ENCODE measurements around the gene RPS16. TPM values are rescaled to one million over a fixed set of nuclear protein-coding genes. Genes with fewer than 3 reads are reported as not detected.

The RPS16 gene
- total and polyA plus RNA-seq, 2 donors from 2014 or later: 1,461 to 1,965 TPM

DNA sequence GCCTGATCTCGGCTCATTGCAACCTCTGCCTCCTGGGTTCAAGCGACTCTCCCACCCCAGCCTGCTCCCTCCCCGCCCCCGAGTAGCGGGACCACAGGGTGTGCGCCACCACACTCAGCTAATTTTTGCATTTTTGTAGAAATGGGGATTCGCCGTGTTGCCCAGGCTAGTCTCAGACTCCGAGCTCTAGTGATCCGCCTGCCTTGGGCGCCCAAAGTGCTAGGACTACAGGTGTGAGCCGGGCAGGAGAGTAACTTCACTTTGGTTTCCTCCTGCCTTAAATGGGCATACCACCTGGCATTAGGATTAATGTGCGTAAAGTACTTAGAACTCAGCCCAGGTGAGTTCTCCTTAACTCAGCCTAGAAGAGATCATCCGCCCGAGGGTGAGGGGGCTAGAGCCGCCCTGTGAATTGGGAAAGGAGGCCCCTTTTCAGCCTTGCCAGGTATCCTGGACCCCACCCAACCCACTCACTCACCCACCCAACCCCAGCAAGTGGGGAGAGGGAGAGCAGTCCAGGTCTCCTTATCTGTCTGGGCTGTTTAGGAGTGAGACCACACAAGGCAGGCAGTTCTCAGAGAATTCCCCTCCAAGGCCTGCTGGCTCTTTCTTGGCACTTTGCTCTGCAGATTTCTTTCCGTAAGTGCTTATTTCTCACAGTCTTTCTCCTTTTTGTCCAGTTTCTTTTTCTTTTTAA, 30.3 kb downstream of the RPS16 start:
- Histone ChIP-seq H3K27me3 (ENCODE audit: control insufficient read depth, insufficient read depth, low read length) (no peaks in the 10 kb centered on the region), H3K9me3 (ENCODE audit: control insufficient read depth in 2 of 3, insufficient read depth in 1 of 3, low read length in 3 of 3) (no peaks in the 10 kb centered on the region), H3K4me1 (ENCODE audit: control insufficient read depth in 2 of 3, insufficient read depth in 2 of 3, low read depth in 1 of 3, low read length in 3 of 3) (peaks cover 5 to 27% (median 24%) of the 10 kb centered on the region in 3 donors), H3K36me3 (ENCODE audit: control insufficient read depth in 2 of 3, insufficient read depth in 3 of 3, low read length in 3 of 3) (peaks cover 0 to 22% (median 6%) of the 10 kb centered on the region in 3 donors), H3K27ac (ENCODE audit: low read depth in 2 of 2, low read length in 2 of 2) (peak overlapping the region; percentile 32 to 92), H3K4me3 (ENCODE audit: low read length in 3 of 3) (no peak overlapping the region), H3K9ac (ENCODE audit: low read length in 3 of 3) (peak overlapping the region in 1 of 3 donors; percentile 26)
- no peak for DNase-seq
- TF ChIP-seq, protein P1, sequence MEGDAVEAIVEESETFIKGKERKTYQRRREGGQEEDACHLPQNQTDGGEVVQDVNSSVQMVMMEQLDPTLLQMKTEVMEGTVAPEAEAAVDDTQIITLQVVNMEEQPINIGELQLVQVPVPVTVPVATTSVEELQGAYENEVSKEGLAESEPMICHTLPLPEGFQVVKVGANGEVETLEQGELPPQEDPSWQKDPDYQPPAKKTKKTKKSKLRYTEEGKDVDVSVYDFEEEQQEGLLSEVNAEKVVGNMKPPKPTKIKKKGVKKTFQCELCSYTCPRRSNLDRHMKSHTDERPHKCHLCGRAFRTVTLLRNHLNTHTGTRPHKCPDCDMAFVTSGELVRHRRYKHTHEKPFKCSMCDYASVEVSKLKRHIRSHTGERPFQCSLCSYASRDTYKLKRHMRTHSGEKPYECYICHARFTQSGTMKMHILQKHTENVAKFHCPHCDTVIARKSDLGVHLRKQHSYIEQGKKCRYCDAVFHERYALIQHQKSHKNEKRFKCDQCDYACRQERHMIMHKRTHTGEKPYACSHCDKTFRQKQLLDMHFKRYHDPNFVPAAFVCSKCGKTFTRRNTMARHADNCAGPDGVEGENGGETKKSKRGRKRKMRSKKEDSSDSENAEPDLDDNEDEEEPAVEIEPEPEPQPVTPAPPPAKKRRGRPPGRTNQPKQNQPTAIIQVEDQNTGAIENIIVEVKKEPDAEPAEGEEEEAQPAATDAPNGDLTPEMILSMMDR (IDR thresholded peaks at IDR 0.05; ENCODE audit: borderline replicate concordance, extremely low read depth, insufficient read depth): no peak
- intact Hi-C loops (cut with DNase I): no loop called here
- FAIRE-seq: no peak

DNA sequence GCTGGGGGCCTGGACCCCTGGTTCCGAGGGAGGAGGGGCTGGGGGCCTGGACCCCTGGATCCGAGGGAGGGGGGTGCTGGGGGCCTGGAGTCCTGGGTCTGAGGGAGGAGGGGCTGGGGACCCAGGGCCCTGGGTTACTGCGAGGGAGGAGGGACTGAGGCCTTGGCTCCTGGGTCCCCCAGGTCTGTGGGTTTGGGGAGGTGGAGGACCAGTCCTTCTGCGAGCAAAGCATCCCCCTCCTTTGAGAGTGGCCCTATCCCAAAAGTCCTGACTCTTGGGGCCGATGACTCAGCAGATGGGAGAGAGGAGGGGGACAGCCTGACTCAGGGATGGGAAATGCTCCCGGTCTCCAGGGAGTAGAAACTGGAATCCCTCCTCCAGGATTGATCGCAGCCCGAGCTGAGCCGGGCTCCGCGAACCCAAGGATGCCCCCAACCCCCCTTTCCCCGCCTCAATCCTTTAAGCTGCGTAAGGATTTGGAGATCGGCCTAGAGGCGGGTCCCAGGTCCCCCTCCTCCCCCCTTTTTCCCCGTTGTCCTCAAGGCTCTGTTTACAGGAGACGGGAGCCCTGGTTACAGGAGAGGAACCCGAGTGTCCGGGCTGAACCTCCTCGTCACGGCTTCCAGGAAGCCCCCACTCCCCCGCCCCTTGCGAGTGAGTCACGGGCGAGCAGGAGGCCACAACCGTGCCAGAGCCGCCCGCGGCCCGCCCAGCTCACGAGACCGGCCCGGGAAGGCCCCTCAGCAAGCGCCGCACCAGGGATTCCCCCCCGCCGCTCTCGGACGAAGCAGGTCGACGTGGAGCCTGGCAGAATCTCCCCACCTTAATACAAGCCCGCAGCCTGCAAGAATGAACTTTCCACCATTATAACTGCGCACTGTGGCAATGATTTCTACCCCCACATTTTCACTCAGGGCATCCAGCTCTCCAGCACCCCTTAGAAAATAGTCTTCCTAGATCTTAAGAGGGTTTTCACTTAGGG, 32.1 kb downstream of the RPS16 start:
- peak overlapping the region; percentile 97 to 99 for H3K27ac ChIP-seq (ENCODE audit: low read depth in 2 of 2, low read length in 2 of 2)
- peak overlapping the region; percentile 56 to 66 (median 56) for H3K4me3 ChIP-seq (ENCODE audit: low read length in 3 of 3)
- TF ChIP-seq, protein P1 (IDR thresholded peaks at IDR 0.05; ENCODE audit: borderline replicate concordance, extremely low read depth, insufficient read depth): no peak
- peaks cover 3 to 27% (median 25%) of the 10 kb centered on the region in 3 donors for H3K4me1 ChIP-seq (ENCODE audit: control insufficient read depth in 2 of 3, insufficient read depth in 2 of 3, low read depth in 1 of 3, low read length in 3 of 3)
- intact Hi-C loops (cut with DNase I): no loop called here
- peak; percentile 90 to 100 (median 92) for DNase-seq
- H3K9ac ChIP-seq (ENCODE audit: low read length in 3 of 3): peak overlapping the region in 2 of 3 donors; percentile 74 to 94
- H3K27me3 ChIP-seq (ENCODE audit: control insufficient read depth, insufficient read depth, low read length): no peaks in the 10 kb centered on the region
- FAIRE-seq: no peak
- peaks cover 0 to 19% (median 4%) of the 10 kb centered on the region in 3 donors for H3K36me3 ChIP-seq (ENCODE audit: control insufficient read depth in 2 of 3, insufficient read depth in 3 of 3, low read length in 3 of 3)
- no peaks in the 10 kb centered on the region for H3K9me3 ChIP-seq (ENCODE audit: control insufficient read depth in 2 of 3, insufficient read depth in 1 of 3, low read length in 3 of 3)

DNA sequence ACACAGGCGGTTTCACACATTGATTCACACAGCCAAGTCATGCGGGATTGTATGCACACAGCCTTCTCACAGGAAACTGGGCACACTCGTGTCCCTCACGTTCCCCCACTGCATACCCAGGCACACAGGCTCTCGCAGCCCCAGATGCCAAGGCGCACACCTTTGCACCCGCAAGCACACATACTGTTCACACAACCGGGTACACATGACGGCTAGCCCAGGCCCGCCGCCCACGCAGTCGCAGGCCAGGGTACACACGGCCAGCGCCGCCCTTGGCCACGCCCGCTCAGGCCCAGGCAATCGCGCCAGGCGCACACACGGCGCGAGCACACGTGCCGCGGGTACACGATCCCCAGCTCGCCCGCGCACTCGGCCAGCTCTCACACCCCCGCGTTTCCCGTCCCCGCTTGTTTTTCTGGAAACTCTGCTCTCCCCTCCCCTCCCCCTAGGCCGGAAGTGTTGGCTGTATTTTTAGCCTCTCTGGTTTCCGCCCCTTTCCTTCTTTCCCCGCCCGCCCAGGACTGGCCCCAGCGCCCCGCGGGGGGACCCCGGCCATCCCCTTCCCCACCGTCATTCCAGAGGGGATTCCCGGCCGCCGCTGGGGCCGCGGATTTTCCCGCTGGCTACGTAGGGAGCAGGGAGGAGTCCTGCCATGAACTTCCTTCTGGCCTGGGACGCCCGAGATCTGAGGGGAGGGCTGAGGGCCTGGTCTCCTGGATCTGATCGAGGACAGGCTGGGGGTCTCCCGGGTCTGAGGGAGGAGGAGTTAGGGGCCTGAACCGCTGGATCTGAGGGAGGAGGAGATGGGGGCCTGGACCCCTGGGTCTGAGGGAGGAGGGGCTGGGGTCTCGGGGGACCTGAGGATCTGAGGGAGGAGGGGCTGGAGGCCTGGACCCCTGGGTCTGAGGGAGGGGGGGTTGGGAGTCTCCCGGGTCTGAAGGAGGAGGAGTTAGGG, 33.1 kb downstream of the RPS16 start:
- FAIRE-seq (no peak), DNase-seq (peak; percentile 93 to 98 (median 95))
- TF ChIP-seq, protein P1 (IDR thresholded peaks at IDR 0.05; ENCODE audit: borderline replicate concordance, extremely low read depth, insufficient read depth): no peak
- H3K4me3 ChIP-seq (ENCODE audit: low read length in 3 of 3): peak overlapping the region; percentile 18 to 66 (median 57)
- no peaks in the 10 kb centered on the region for H3K27me3 ChIP-seq (ENCODE audit: control insufficient read depth, insufficient read depth, low read length)
- no peaks in the 10 kb centered on the region for H3K9me3 ChIP-seq (ENCODE audit: control insufficient read depth in 2 of 3, insufficient read depth in 1 of 3, low read length in 3 of 3)
- H3K27ac ChIP-seq (ENCODE audit: low read depth in 2 of 2, low read length in 2 of 2): peak overlapping the region; percentile 97 to 99
- peak overlapping the region; percentile 31 to 94 (median 41) for H3K9ac ChIP-seq (ENCODE audit: low read length in 3 of 3)
- intact Hi-C loops (cut with DNase I): no loop called here
- H3K4me1 ChIP-seq (ENCODE audit: control insufficient read depth in 2 of 3, insufficient read depth in 2 of 3, low read depth in 1 of 3, low read length in 3 of 3): peaks cover 3 to 34% (median 30%) of the 10 kb centered on the region in 3 donors
- H3K36me3 ChIP-seq (ENCODE audit: control insufficient read depth in 2 of 3, insufficient read depth in 3 of 3, low read length in 3 of 3): peaks cover 0 to 9% (median 0%) of the 10 kb centered on the region in 3 donors
